ENCODE results near the gene PLP2. TPM values are rescaled to one million over a fixed set of nuclear protein-coding genes. Genes with fewer than 3 reads are reported as not detected.
A peak's percentile ranks its signal among the peaks of the same experiment; 100 is the strongest.
"Not testable (repeated sequence)": the region's sequence is repeated elsewhere in the genome, so short reads cannot be mapped to it uniquely, and the experiment has no call there.

Gene PLP2
- total RNA-seq, 6 donors from 2014 or later = 32.7 to 135 (median 58.4) TPM

- no peaks in the 10 kb centered on the region for H3K36me3 ChIP-seq
- H3K27ac ChIP-seq = no peak overlapping the region
- TF ChIP-seq CTCF (IDR thresholded peaks at IDR 0.05) (no peak), EP300 (IDR thresholded peaks at IDR 0.05) (no peak), POLR2AphosphoS5 (IDR thresholded peaks at IDR 0.05) (no peak), POLR2A (IDR thresholded peaks at IDR 0.05) (no peak)
- no peaks in the 10 kb centered on the region for H3K27me3 ChIP-seq
- DNase-seq (no peak), ATAC-seq (ENCODE audit: low FRiP score in 2 of 2) (no peak)
- H3K4me3 ChIP-seq = no peak overlapping the region
- peaks cover 0 to 44% (median 9%) of the 10 kb centered on the region in 4 donors for H3K9me3 ChIP-seq
- WGBS, 2 donors = 65 to 85% methylated on average over 1 of the region's 1 CpG
- H3K4me1 ChIP-seq = no peaks in the 10 kb centered on the region
These were observed 34.2 kb upstream of the PLP2 start for GRCh38 chrX:49137492-49137891.

GRCh38 chrX:49139713-49140112, 32.0 kb upstream of the PLP2 start:
- no peak for TF ChIP-seq EP300 (IDR thresholded peaks at IDR 0.05)
- TF ChIP-seq POLR2AphosphoS5 (IDR thresholded peaks at IDR 0.05) = no peak
- TF ChIP-seq CTCF (IDR thresholded peaks at IDR 0.05) = no peak
- TF ChIP-seq POLR2A (IDR thresholded peaks at IDR 0.05) = no peak
- WGBS, 2 donors = 75 to 90% methylated on average over 3 to 4 of the region's 4 CpGs
- Histone ChIP-seq H3K27me3 (no peaks in the 10 kb centered on the region), H3K9me3 (peaks cover 0 to 49% (median 9%) of the 10 kb centered on the region in 4 donors), H3K4me1 (no peaks in the 10 kb centered on the region), H3K27ac (no peak overlapping the region), H3K36me3 (no peaks in the 10 kb centered on the region), H3K4me3 (no peak overlapping the region)
- DNase-seq (no peak), ATAC-seq (ENCODE audit: low FRiP score in 2 of 2) (no peak)

- not testable (repeated sequence) for H3K27ac ChIP-seq; H3K27me3 ChIP-seq; H3K4me1 ChIP-seq; ATAC-seq (ENCODE audit: low FRiP score in 2 of 2); H3K4me3 ChIP-seq; H3K36me3 ChIP-seq; DNase-seq
- WGBS, 2 donors = 39 to 53% methylated on average over 7 to 9 of the region's 9 CpGs
- peaks cover 0 to 49% (median 9%) of the 10 kb centered on the region in 4 donors for H3K9me3 ChIP-seq
- TF ChIP-seq CTCF (IDR thresholded peaks at IDR 0.05) = peak in 3 of 6 experiments; percentile 23 to 35 (median 27)
These were observed 29.4 kb upstream of the PLP2 start for GRCh38 chrX:49142264-49142663.

- ATAC-seq (ENCODE audit: low FRiP score in 2 of 2); DNase-seq; H3K27ac ChIP-seq; H3K36me3 ChIP-seq; H3K4me1 ChIP-seq; H3K4me3 ChIP-seq; H3K27me3 ChIP-seq: not testable (repeated sequence)
- WGBS, 2 donors = 73% methylated on average over 7 of the region's 7 CpGs; no CpG with 5 or more reads in 1 of the 2 donors
- peaks cover 0 to 45% (median 9%) of the 10 kb centered on the region in 4 donors for H3K9me3 ChIP-seq
These were observed 28.5 kb upstream of the PLP2 start for GRCh38 chrX:49143154-49143553.

- no peak overlapping the region for H3K27ac ChIP-seq
- no peak for TF ChIP-seq CTCF (IDR thresholded peaks at IDR 0.05)
- no peak for TF ChIP-seq EP300 (IDR thresholded peaks at IDR 0.05)
- TF ChIP-seq POLR2AphosphoS5 (IDR thresholded peaks at IDR 0.05) = no peak
- TF ChIP-seq POLR2A (IDR thresholded peaks at IDR 0.05) = no peak
- 95 to 100% methylated on average over 3 to 8 of the region's 8 CpGs for WGBS, 2 donors
- DNase-seq (no peak), ATAC-seq (ENCODE audit: low FRiP score in 2 of 2) (no peak)
- peaks cover 0 to 3% (median 0%) of the 10 kb centered on the region in 4 donors for H3K4me1 ChIP-seq
- no peaks in the 10 kb centered on the region for H3K27me3 ChIP-seq
- no peaks in the 10 kb centered on the region for H3K36me3 ChIP-seq
- H3K9me3 ChIP-seq = peaks cover 0 to 7% (median 0%) of the 10 kb centered on the region in 4 donors
- no peak overlapping the region for H3K4me3 ChIP-seq
These were observed 24.4 kb upstream of the PLP2 start for GRCh38 chrX:49147282-49147681.

All from upper lobe of left lung (tissue), 6 donors.